Measurements from ENCODE around the gene DISC1. TPM values are rescaled to one million over a fixed set of nuclear protein-coding genes. Genes with fewer than 3 reads are reported as not detected.

The DISC1 gene
- total and polyA plus RNA-seq, 2 of the 13 experiments (the other 11 are each of a cell fraction or from before 2014, with no cell fraction given), result 4.2 to 4.6 TPM

DNA sequence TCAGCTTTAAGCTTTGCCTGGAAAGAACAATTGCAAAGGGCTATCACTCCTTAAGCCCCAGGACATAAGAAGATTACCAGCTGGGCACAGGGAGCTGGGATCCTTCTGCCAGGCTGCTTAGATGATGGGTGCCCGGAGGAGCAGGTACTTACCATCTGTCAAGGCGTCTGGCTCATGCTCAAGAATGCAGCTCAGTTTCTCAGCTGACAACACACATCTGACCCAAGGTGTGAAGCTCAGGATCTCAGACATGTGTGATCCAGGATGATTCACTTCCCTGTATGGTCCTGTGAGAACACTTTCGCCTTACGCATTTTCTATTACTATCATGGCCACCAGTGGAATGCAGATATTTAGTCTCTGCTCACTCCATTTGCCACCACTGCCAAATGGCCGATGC is 14.7 kb upstream of the DISC1 start:
- no peaks in the 10 kb centered on the region for H4K20me1 ChIP-seq (ENCODE audit: insufficient read depth, low read length)
- POLR2A ChIA-PET, result no interaction called here
- no peak overlapping the region for H3K4me2 ChIP-seq (ENCODE audit: low read depth, low read length)
- FAIRE-seq (no peak), ATAC-seq (no peak), DNase-seq (ENCODE audit: low spot score) (no peak)
- intact Hi-C loops (cut with micrococcal nuclease; ENCODE audit: unreplicated experiment) (no loop called here), in situ Hi-C loops (cut with HindIII; ENCODE audit: extremely low pct_ligation_motif_present, low pct_unique_long_range_greater_than_20kb) (no loop called here)
- WGBS (ENCODE audit: low lambda C conversion rate), result 79% methylated on average over 4 of the region's 5 CpGs
- no peak overlapping the region for H2AFZ ChIP-seq (ENCODE audit: low read length)
- TF ChIP-seq HOXD1 (CRISPR knock-in tag; IDR thresholded peaks at IDR 0.05) (no peak), AGO1 (IDR thresholded peaks at IDR 0.05; ENCODE audit: low read depth, low read length, poor library complexity, severe bottlenecking) (no peak), ZNF879 (CRISPR knock-in tag; IDR thresholded peaks at IDR 0.05) (no peak), STAG1 (CRISPR knock-in tag; IDR thresholded peaks at IDR 0.05) (no peak), BORCS8-MEF2B (CRISPR knock-in tag; IDR thresholded peaks at IDR 0.05) (no peak), ZNF431 (CRISPR knock-in tag; IDR thresholded peaks at IDR 0.05; ENCODE audit: borderline replicate concordance, low read depth) (no peak), ZNF7 (CRISPR knock-in tag; IDR thresholded peaks at IDR 0.05) (no peak), MBNL3 (CRISPR knock-in tag; conservative IDR thresholded peaks at IDR 0.05) (no peak)
- TF ChIP-seq, protein P1, sequence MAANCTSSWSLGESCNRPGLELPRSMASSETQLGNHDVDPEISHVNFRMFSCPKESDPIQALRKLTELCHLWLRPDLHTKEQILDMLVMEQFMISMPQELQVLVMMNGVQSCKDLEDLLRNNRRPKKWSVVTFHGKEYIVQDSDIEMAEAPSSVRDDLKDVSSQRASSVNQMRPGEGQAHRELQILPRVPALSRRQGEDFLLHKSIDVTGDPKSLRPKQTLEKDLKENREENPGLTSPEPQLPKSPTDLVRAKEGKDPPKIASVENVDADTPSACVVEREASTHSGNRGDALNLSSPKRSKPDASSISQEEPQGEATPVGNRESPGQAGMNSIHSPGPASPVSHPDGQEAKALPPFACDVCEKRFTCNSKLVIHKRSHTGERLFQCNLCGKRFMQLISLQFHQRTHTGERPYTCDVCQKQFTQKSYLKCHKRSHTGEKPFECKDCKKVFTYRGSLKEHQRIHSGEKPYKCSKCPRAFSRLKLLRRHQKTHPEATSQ (CRISPR knock-in tag; IDR thresholded peaks at IDR 0.05; ENCODE audit: borderline replicate concordance), result no peak
- TF ChIP-seq, protein P2, sequence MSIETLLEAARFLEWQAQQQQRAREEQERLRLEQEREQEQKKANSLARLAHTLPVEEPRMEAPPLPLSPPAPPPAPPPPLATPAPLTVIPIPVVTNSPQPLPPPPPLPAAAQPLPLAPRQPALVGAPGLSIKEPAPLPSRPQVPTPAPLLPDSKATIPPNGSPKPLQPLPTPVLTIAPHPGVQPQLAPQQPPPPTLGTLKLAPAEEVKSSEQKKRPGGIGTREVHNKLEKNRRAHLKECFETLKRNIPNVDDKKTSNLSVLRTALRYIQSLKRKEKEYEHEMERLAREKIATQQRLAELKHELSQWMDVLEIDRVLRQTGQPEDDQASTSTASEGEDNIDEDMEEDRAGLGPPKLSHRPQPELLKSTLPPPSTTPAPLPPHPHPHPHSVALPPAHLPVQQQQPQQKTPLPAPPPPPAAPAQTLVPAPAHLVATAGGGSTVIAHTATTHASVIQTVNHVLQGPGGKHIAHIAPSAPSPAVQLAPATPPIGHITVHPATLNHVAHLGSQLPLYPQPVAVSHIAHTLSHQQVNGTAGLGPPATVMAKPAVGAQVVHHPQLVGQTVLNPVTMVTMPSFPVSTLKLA (IDR thresholded peaks at IDR 0.05), result no peak
- TF ChIP-seq, protein P3, sequence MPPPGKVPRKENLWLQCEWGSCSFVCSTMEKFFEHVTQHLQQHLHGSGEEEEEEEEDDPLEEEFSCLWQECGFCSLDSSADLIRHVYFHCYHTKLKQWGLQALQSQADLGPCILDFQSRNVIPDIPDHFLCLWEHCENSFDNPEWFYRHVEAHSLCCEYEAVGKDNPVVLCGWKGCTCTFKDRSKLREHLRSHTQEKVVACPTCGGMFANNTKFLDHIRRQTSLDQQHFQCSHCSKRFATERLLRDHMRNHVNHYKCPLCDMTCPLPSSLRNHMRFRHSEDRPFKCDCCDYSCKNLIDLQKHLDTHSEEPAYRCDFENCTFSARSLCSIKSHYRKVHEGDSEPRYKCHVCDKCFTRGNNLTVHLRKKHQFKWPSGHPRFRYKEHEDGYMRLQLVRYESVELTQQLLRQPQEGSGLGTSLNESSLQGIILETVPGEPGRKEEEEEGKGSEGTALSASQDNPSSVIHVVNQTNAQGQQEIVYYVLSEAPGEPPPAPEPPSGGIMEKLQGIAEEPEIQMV (CRISPR knock-in tag; IDR thresholded peaks at IDR 0.05; ENCODE audit: low read depth), result no peak
- TF ChIP-seq, protein P4, sequence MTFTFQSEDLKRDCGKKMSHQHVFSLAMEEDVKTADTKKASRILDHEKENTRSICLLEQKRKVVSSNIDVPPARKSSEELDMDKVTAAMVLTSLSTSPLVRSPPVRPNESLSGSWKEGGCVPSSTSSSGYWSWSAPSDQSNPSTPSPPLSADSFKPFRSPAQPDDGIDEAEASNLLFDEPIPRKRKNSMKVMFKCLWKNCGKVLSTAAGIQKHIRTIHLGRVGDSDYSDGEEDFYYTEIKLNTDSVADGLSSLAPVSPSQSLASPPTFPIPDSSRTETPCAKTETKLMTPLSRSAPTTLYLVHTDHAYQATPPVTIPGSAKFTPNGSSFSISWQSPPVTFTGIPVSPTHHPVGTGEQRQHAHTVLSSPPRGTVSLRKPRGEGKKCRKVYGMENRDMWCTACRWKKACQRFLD (CRISPR knock-in tag; IDR thresholded peaks at IDR 0.05; ENCODE audit: borderline replicate concordance), result no peak
- H3K27ac ChIP-seq (ENCODE audit: extremely low read length, insufficient read depth, low read length), result no peak overlapping the region
- no peaks in the 10 kb centered on the region; a peak in 1 of 5 replicates for H3K27me3 ChIP-seq (ENCODE audit: control insufficient read depth in 1 of 2, insufficient read depth in 2 of 2, low read length in 2 of 2)
- no peak overlapping the region for H3K4me3 ChIP-seq (replicated peaks in 1 of 3; ENCODE audit: insufficient read depth in 1 of 3, low read depth in 2 of 3, low read length in 3 of 3)
- no peak overlapping the region for H3K9ac ChIP-seq (ENCODE audit: insufficient read depth, low read depth, low read length)
- no TSS peak for BruUV-seq (replicated peaks)
- no peaks in the 10 kb centered on the region for H3K9me3 ChIP-seq (ENCODE audit: low read length)
- no peaks in the 10 kb centered on the region for H3K4me1 ChIP-seq (ENCODE audit: insufficient read depth, low read length)
- H3K79me2 ChIP-seq (ENCODE audit: insufficient read depth, low read length), result no peaks in the 10 kb centered on the region
- CTCF ChIA-PET (ENCODE audit: low intra/inter-chr PET ratio, low total read pairs), result no interaction called here
- no peaks in the 10 kb centered on the region for H3K36me3 ChIP-seq (replicated peaks in 1 of 2; ENCODE audit: control insufficient read depth in 1 of 2, insufficient read depth in 2 of 2, low read length in 2 of 2)
